Inferior parietal cortex (tissue), 1 donor: ENCODE measurements around the gene IWS1.
"Not testable (repeated sequence)": the region's sequence is repeated elsewhere in the genome, so short reads cannot be mapped to it uniquely, and the experiment has no call there.

Experiments
- DNase-seq: peaks from one replicate; pipeline ENCODE4 v3.0.0-alpha.2; 2016; ENCODE audit errors: extremely low spot score

The IWS1 gene

DNA sequence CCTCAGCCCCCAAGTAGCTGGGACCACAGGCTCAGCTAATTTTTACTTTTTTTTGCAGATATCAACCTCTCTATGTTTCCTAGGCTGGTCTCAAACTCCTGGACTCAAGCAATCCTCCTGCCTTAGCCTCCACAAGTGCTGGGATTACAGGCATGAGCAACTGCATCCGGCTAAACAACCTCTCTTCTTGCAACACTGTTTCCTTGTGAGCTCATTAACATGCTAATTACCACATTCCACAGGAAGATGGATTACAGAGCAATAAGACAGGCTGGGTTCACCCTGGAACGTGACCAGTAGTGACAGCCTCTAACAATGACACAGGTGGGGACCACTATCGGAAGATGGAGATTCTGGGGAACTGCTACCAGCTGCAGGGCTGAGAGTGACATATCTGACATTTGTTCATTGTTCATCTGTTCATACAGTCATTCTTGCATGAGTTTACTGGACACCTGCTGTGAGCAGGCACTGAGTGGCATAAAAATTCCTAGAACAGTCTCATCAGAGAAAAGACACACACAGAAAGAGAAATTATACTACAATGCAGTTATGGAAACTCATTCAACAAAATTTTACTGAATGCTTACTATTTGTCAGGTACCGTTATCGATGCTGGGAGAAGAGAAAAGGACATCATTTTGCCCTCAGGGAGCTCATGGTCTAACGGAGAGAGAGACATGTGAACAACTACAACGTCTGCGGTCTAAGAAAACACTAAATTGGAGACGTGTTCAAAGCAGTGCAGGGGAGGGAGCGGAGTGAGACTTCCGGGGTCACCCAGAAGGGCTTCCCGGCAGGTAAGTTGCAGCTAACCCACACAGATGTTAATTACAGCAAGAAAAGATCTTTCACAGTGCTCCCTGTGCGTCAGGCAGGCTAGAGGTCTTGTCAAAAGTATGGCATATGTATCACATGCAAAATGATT, 70.5 kb downstream of the IWS1 start:
- no peak for DNase-seq

DNA sequence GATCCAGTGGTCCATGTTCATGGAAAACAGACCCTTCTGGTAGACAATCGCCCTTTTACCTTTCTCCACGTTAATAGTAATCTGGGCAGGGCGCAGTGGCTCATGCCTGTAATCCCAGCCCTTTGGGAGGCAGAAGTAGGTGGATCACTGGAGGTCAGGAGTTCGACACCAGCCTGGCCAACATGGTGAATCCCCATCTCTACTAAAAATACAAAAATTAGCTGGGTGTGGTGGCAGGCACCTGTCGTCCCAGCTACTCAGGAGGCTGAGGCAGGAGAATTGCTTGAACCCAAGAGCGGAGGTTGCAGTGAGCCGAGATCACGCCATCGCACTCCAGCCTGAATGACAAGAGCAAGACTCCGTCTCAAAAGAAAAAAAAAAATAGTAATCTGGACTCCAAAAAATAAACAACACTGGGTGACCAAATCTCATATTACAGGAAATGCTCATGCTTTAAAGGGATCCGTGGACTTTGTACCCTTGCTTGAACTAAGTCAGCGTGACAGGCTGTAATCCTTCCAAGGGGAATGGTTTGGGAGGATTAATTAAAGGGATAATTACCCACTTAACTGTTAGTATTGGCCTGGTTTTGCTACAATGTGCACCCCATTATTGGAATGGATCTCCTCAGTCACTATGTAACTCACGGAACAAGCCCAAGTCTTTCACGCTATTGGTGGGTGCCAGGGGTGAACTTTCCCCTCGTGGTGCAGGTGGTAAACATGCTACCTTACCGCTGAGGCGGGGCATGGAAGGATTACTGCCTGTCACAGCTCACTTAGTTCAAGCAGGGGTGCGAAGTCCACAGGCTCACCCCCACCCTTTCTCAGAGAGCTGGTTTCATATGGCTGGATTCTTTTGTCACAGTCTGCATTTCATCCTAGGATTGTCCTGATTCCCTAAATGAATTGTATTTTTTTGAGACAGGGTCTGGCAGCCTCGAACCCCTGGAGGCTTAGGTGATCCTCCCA, 71.4 kb downstream of the IWS1 start:
- DNase-seq, result no peak

DNA sequence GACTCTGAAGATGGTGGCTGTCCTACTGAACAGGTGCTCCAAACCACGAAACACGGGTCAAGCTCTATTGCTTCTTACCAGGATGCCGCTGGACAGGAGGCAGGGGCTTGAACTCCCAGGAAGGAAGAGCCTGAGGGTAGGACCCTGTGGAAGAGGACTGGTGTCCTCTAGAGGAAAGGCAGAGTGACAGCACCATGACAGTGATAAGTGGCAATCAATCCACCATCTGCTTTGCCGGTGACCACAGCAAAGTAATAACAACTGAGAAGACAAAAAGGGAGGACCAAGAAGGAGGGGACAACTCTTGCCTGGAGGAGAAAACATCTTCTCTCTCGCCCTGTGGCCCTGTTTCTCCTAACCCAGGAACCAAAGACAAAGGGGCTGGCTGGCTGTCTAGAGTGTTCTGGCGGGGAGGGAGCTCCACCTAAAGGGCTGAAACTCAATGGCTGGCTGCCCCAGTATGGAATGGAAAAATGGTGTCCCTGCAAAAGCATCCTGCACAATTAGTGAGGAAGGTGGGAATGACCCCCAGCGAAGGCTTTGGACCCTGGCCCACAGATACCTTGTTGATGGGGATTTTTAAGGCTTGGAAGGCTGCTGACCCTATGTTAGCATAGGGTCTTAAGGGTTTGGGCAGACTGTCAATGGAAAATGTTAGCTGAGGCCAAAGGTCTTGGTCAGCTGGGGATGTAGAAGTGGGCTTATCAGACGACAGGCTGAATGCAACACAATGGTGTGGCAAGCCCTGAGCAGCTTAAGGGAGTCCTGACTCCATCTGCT, 72.7 kb downstream of the IWS1 start:
- DNase-seq, result no peak

GRCh38 chr2:127453013-127453391, 73.3 kb downstream of the IWS1 start:
- DNase-seq, result no peak

- DNase-seq, result not testable (repeated sequence)
Measured at GRCh38 chr2:127452423-127452822, 73.9 kb downstream of the IWS1 start.

DNA sequence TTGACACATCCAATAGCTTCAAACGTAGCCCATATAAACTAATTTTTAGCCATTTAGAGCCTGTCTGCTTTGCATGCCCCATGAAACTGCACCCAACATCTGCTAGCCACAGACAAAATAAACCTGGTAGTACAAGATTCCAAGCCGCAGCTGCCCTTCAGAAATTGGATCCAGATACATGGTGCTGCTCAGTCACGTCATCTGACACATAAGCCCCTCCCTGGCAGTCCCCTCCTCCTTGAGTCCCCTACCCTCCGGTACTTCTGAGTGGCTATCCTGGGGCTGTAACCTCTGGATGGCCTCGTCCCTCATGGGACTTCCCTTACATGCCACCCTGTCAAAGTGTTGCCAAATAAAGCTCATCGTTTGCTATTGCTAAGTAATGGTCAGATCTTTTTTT, 74.3 kb downstream of the IWS1 start:
- no peak for DNase-seq

DNA sequence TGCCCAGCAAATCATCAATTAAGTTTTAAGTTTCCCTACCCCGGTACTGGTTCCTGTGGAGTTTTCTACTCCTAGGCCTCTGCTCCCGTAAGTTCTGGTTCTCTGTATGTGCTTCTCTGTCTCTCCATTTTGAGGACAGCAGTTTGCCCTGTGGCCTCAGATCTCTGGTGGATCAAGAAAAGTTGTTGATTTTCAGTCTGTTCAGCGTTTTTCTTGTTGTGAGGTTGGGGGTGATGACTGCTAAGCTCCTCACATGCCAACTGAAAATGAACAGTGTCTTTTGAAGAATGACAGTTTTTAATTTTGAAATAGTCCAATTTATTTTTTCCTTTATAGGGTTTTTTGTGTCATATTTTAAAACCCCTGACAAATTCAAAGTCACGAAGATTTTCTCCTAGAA, 76.4 kb downstream of the IWS1 start:
- no peak for DNase-seq

- no peak for DNase-seq
Measured at GRCh38 chr2:127449414-127449813, 76.9 kb downstream of the IWS1 start.

- no peak for DNase-seq
Measured at GRCh38 chr2:127448526-127448925, 77.8 kb downstream of the IWS1 start.

GRCh38 chr2:127439343-127439742, 86.9 kb downstream of the IWS1 start:
- DNase-seq, result no peak

GRCh38 chr2:127437781-127438726, 88.2 kb downstream of the IWS1 start:
- no peak for DNase-seq

- no peak for DNase-seq
Measured at GRCh38 chr2:127437056-127437455, 89.2 kb downstream of the IWS1 start.

- no peak for DNase-seq
Measured at GRCh38 chr2:127434515-127434914, 91.8 kb downstream of the IWS1 start.

GRCh38 chr2:127431408-127432023, 94.8 kb downstream of the IWS1 start:
- no peak for DNase-seq
